Esophagus squamous epithelium (tissue), 5 donors: ENCODE measurements around the gene A3GALT2. TPM values are rescaled to one million over a fixed set of nuclear protein-coding genes. Genes with fewer than 3 reads are reported as not detected.
A peak's percentile ranks its signal among the peaks of the same experiment; 100 is the strongest.

ENCODE experiments used
- DNase-seq: peaks from one replicate; lab custom pipeline; 2025; lab: John Stamatoyannopoulos, UW
- H3K27ac ChIP-seq, 4 donors: fragments of 200-600 bp; sonication (generic); one replicate each; pipeline ENCODE4 v1.5.1; 2016 to 2019; ENCODE audit warnings: mild to moderate bottlenecking in 1 of 4
- H3K27me3 ChIP-seq, 4 donors: fragments of 200-600 bp; sonication (generic); 1 replicate in 3 of 4; 2 replicates in 1 of 4; pipeline versions ENCODE4 v1.5.1 to v1.6.0; 2017 to 2021; ENCODE audit warnings: antibody characterized with exemption in 1 of 4
- H3K36me3 ChIP-seq, 3 donors: fragments of 200-600 bp; sonication (generic); one replicate each; pipeline ENCODE4 v1.5.1; 2016 to 2019
- H3K4me1 ChIP-seq, 3 donors: fragments of 200-600 bp; sonication (generic); one replicate each; pipeline ENCODE4 v1.5.1; 2017 to 2019
- H3K4me3 ChIP-seq, 4 donors: fragments of 200-600 bp; sonication (generic); 1 replicate in 3 of 4; 2 replicates in 1 of 4; pipeline ENCODE4 v1.5.1; 2016 to 2019; ENCODE audit warnings: mild to moderate bottlenecking in 2 of 4, moderate library complexity in 1 of 4
- H3K9me3 ChIP-seq, 3 donors: fragments of 200-600 bp; sonication (generic); one replicate each; pipeline ENCODE4 v1.5.1; 2016 to 2019
- CTCF ChIP-seq, 6 experiments: fragments of 450-650 bp in 4 of 6; fragments of 200-600 bp in 2 of 6; sonication (generic) in 2 of 6; IDR thresholded peaks; one replicate each; pipeline ENCODE4 v1.5.1; 2016 to 2019; ENCODE audit warnings: antibody characterized with exemption in 6 of 6, mild to moderate bottlenecking in 4 of 6, moderate library complexity in 4 of 6
- POLR2A ChIP-seq, 4 donors: fragments of 450-650 bp; IDR thresholded peaks; one replicate each; pipeline ENCODE4 v1.6.1; 2017; ENCODE audit warnings: antibody characterized with exemption in 4 of 4, mild to moderate bottlenecking in 4 of 4, moderate library complexity in 3 of 4
- WGBS, 2 donors: methylation state at CpG; one replicate each; pipeline ENCODE4 v1.1.5; 2018; 5-methylcytosine and 5-hydroxymethylcytosine counted together
- intact Hi-C: fragments of 100-400 bp; cut with DNase I; formaldehyde crosslinking; loops from one replicate; pipeline ENCODE4 v1.15.0; 2022
- total RNA-seq, 4 donors: library from RNA; depleted of rRNA; stranded (reverse); fragments of >200 nt; gene quantifications; one replicate each; pipeline ENCODE4 v1.1.0, GENCODE V29; 2016
- donor health status: DM: yes; HTN: yes; CAD: no.

The A3GALT2 gene
- total RNA-seq, 4 donors from 2014 or later = not detected

GRCh38 chr1:33338440-33339211 is 17.7 kb upstream of the A3GALT2 start:
- Histone ChIP-seq H3K4me1 (peaks cover 81 to 100% (median 96%) of the 10 kb centered on the region in 3 donors), H3K4me3 (peak overlapping the region in 3 of 4 donors; percentile 11 to 54 (median 17)), H3K27ac (peak overlapping the region; percentile 78 to 99 (median 92)), H3K27me3 (no peaks in the 10 kb centered on the region), H3K9me3 (no peaks in the 10 kb centered on the region), H3K36me3 (peaks cover 0 to 32% (median 0%) of the 10 kb centered on the region in 3 donors)
- TF ChIP-seq CTCF (IDR thresholded peaks at IDR 0.05) (no peak), POLR2A (IDR thresholded peaks at IDR 0.05) (peak in 2 of 4 donors; percentile 55 to 58)
- WGBS, 2 donors = 16 to 23% methylated on average over 12 of the region's 14 CpGs
- DNase-seq = no peak
- intact Hi-C loops = no loop called here

GRCh38 chr1:33338048-33338439 is 17.1 kb upstream of the A3GALT2 start:
- Histone ChIP-seq H3K27ac (peak overlapping the region; percentile 78 to 99 (median 92)), H3K4me1 (peaks cover 79 to 100% (median 96%) of the 10 kb centered on the region in 3 donors), H3K9me3 (no peaks in the 10 kb centered on the region), H3K36me3 (peaks cover 0 to 32% (median 0%) of the 10 kb centered on the region in 3 donors), H3K27me3 (no peaks in the 10 kb centered on the region), H3K4me3 (peak overlapping the region in 1 of 4 donors; percentile 54)
- DNase-seq = no peak
- WGBS, 2 donors = 20 to 25% methylated on average over 1 of the region's 1 CpG
- TF ChIP-seq POLR2A (IDR thresholded peaks at IDR 0.05) (no peak), CTCF (IDR thresholded peaks at IDR 0.05) (no peak)
- intact Hi-C loops = no loop called here

GRCh38 chr1:33337441-33337840 is 16.5 kb upstream of the A3GALT2 start:
- intact Hi-C loops = no loop called here

GRCh38 chr1:33336580-33336979 is 15.7 kb upstream of the A3GALT2 start:
- intact Hi-C loops = no loop called here
- H3K4me1 ChIP-seq = peaks cover 64 to 100% (median 96%) of the 10 kb centered on the region in 3 donors
- no peak for DNase-seq
- H3K4me3 ChIP-seq = no peak overlapping the region
- no peaks in the 10 kb centered on the region for H3K9me3 ChIP-seq
- WGBS, 2 donors = 80 to 85% methylated on average over 7 to 8 of the region's 9 CpGs
- H3K36me3 ChIP-seq = peaks cover 6 to 44% (median 6%) of the 10 kb centered on the region in 3 donors
- TF ChIP-seq POLR2A (IDR thresholded peaks at IDR 0.05) = no peak
- TF ChIP-seq CTCF (IDR thresholded peaks at IDR 0.05) = no peak
- no peaks in the 10 kb centered on the region for H3K27me3 ChIP-seq
- H3K27ac ChIP-seq = peak overlapping the region in 3 of 4 donors; percentile 73 to 99 (median 89)

More at GRCh38 chr1:33337441-33337840, 16.5 kb upstream of the A3GALT2 start:
- no peaks in the 10 kb centered on the region for H3K9me3 ChIP-seq
- no peak for TF ChIP-seq CTCF (IDR thresholded peaks at IDR 0.05)
- no peak for TF ChIP-seq POLR2A (IDR thresholded peaks at IDR 0.05)
- H3K36me3 ChIP-seq = peaks cover 0 to 38% (median 0%) of the 10 kb centered on the region in 3 donors
- peak overlapping the region; percentile 78 to 99 (median 92) for H3K27ac ChIP-seq
- WGBS, 2 donors = 75 to 90% methylated on average over 6 of the region's 6 CpGs
- H3K27me3 ChIP-seq = no peaks in the 10 kb centered on the region
- no peak for DNase-seq
- H3K4me3 ChIP-seq = peak overlapping the region in 1 of 4 donors; percentile 54
- peaks cover 73 to 100% (median 96%) of the 10 kb centered on the region in 3 donors for H3K4me1 ChIP-seq

DNA sequence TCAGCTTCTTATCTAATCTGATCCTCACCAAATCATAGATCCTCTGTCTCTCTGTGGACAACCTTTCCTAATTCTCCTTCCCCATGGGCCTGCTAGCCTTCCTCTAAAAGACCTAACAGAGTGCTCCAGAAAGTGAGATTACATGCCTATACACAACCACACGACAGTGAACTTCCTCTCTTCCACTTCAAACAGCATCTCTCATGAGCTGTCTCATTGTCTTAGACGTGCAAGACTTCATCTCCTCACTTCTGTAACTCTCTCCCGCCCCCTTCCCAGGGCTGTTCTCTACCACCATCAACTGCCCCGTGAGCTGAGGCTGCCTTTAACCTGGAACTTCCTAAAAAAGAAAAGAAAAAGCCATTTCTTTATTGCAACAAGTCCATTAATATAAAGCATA is 14.1 kb upstream of the A3GALT2 start:
- 36 to 43% methylated on average over 4 of the region's 4 CpGs for WGBS, 2 donors
- peaks cover 49 to 96% (median 83%) of the 10 kb centered on the region in 3 donors for H3K4me1 ChIP-seq
- no peaks in the 10 kb centered on the region for H3K27me3 ChIP-seq
- H3K9me3 ChIP-seq = no peaks in the 10 kb centered on the region
- TF ChIP-seq POLR2A (IDR thresholded peaks at IDR 0.05) = peak in 1 of 4 donors; percentile 9
- TF ChIP-seq CTCF (IDR thresholded peaks at IDR 0.05) = no peak
- no peak for DNase-seq
- peak overlapping the region; percentile 15 to 99 (median 81) for H3K27ac ChIP-seq
- peaks cover 20 to 48% (median 21%) of the 10 kb centered on the region in 3 donors for H3K36me3 ChIP-seq
- intact Hi-C loops = no loop called here
- peak overlapping the region in 1 of 4 donors; percentile 27 for H3K4me3 ChIP-seq
